IMR-90 (cell line): ENCODE measurements around the gene FMO5. TPM values are rescaled to one million over a fixed set of nuclear protein-coding genes. Genes with fewer than 3 reads are reported as not detected.

ENCODE experiments used
- CEBPB ChIP-seq: IDR thresholded peaks from 2 replicates; pipeline ENCODE4 v1.6.1; 2012; ENCODE audit warnings: low read depth, low read length, improper control_type of control experiment
- MXI1 ChIP-seq: IDR thresholded peaks from 2 replicates; pipeline ENCODE4 v1.6.1; 2012; ENCODE audit warnings: low read depth, mild to moderate bottlenecking, low read length, moderate library complexity, borderline replicate concordance
- RCOR1 ChIP-seq: IDR thresholded peaks from 2 replicates; pipeline ENCODE4 v1.6.1; 2012; ENCODE audit warnings: mild to moderate bottlenecking, low read length, improper control_type of control experiment; ENCODE audit not compliant: insufficient replicate concordance
- polyA plus RNA-seq, 3 experiments: library from polyadenylated mRNA; depleted of rRNA; stranded (reverse); fragments of >200 nt; gene quantifications; 2 replicates each; pipeline ENCODE4 v1.2.3, GENCODE V29; 2012; ENCODE audit warnings: low replicate concordance in 1 of 3
- total RNA-seq: library from RNA; depleted of rRNA; stranded (reverse); fragments of >200 nt; gene quantifications from 2 replicates; pipeline ENCODE4 v1.2.3, GENCODE V29; 2012

Gene FMO5
- total and polyA plus RNA-seq, 2 of the 4 experiments (the other 2 are of a cell fraction), result 0.36 to 0.51 TPM

DNA sequence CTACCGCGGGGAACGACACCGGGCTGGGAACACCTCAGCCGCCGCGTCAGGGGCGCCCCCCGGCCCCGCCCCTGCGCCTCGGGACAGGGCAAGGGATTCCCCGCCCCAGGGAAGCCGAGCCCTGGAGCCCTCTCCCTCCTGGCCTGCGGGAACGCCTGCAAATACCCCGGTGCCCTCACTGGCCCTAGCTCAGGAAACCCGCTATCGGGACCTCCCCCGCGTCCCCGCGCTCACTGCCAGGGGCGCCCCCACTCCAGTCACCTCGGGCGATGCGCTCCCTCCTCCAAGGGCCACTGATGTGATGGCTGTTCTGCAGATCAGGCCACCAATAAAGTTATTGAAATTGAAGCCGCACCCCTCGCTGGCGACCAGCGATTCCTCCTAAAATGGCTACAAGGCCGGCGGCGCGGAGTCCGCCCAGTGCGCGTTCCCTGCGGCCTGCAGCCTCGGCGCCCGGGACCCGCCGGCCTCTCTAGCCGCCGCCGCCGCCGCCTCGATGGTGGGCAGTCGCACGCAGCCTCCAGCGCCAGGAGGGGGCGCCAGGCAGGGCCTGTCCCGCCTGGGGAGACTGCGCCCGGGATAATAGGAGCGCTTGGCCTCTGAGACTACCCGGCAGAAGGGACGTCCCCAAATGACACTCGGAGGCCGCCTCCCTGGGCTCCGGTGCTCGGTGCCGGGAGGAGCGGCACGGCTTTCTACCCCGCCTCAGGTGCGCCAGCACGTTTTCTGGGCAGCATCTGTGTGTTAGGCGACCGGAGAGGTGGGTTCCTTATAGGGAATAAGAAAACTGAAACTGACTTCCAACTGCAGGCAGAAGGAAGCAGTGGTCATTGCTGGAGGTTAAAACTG is 52.7 kb downstream of the FMO5 start, which contains the start of gene PRKAB2 (continued):
- TF ChIP-seq MXI1 (peak; percentile 52; the same call in 1 of the 2 replicates), CEBPB (no peak), RCOR1 (peak; percentile 87)
